Glomerular visceral epithelial cell (primary cell): ENCODE data around the gene MIR17HG.

Source experiments
- DNase-seq: peaks from one replicate; pipeline ENCODE4 v3.0.0-alpha.2; 2016; ENCODE audit errors: extremely low spot score

The MIR17HG gene

GRCh38 chr13:91368676-91369440 lies 21.4 kb downstream of the MIR17HG start:
- DNase-seq: peak; percentile 50

GRCh38 chr13:91369441-91369831 lies 21.9 kb downstream of the MIR17HG start:
- DNase-seq: peak; percentile 79

DNA sequence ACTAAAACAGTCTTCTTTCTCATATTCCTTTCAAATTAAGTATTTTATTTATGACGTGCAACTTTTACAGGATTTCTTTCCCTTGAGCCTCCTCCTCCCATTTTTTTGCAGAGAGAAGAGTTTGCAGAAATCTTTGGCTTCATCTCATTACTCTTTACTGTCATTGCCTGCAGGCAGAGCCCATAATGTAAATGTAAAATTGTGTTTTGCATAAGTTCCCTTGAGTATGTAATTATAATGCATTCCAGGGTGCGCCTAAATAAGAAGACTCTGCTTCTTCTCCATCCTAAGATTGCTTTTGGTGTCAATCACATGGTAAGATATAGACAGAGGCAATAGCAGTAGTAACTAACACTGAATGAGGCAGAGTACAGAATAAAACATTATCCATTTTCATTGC lies 23.0 kb downstream of the MIR17HG start:
- DNase-seq: no peak

- no peak for DNase-seq
Measured at GRCh38 chr13:91372911-91373310, 25.4 kb downstream of the MIR17HG start.

DNA sequence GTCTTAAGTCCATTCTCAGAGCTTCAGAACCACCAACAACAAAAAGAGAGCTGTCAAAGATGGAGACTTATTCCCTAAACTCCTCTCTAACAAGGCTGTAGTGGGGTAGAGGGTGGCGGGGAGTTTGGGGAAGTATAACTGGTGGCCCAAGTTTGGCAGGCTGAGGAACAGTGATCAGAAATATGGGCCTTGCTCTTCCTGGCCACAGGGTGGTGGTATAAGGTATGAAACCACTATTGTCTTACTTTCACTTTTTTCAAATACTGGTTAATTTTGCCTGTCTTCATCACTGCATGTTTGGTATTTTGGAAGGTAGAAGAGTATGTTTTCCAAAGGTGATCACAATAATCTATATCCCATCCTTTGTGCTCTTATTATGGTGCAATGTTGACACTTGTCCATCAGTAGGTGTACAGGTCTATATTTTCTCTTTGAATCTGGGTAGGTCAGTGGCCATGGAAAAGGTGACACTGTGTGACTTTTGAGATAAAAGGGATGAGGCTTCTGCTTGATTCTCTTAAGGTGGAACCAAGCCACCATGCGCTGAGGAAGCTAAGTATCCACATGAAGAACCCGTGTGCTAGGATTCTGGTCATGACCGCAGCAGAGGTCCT lies 27.7 kb downstream of the MIR17HG start:
- DNase-seq: no peak

DNA sequence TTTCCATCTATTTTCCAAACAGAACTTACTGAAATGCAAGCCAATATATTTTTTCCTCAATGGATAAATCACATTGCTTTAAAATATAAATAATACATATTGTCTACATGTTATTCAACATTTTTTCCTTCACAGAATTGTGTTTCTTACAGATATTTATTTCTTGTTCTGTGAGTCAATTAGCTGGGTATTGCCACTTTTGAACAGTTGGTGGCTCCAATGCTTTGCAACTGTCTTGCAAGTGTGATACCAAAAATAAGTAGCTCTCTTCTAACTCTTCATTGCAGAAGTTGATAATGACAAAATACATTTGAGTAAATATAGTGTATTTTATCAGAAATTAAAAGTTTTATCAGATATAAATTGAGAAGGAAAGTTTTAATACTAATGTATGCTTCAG lies 33.9 kb downstream of the MIR17HG start:
- peak; percentile 33 for DNase-seq

DNA sequence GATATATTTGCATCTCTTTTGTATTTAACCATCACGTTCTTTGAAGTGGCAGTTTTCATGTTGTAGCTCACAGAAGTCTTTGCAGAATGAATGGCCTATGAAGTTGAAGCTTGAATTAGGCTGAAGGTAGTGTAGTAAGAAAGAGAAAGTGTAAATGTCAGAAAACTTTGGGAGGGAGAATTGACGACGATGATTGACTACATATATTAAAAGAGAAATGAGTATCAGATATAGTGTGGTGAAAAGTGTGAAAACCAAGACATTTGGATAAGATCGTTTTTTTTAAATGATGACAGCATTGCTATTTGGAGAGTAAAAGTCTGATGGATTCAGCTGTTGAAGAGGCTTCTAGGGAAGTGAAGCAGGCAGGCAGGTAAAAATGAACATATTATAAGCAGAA lies 36.3 kb downstream of the MIR17HG start:
- DNase-seq: no peak

DNA sequence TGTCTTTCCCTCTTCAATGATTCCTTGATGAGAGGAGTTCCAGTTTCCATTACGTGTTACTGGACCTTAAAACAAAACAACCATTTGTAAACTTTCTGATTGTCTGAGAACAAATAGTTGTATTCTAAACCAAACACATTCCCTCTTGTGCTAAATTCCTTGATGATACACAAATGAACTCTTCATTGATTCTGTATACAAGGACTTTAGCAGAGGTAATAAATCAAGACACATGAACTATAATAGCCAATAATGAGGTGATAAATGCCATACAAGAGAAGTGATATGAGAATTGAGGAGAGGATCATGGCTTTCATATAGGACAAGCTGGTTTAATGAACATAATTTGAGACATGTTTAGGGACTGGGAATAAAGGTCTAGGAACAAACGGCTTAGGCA lies 37.4 kb downstream of the MIR17HG start:
- no peak for DNase-seq

- DNase-seq: no peak
Measured at GRCh38 chr13:91389186-91389585, 41.7 kb downstream of the MIR17HG start.

GRCh38 chr13:91397595-91397994 lies 50.1 kb downstream of the MIR17HG start:
- no peak for DNase-seq

- peak; percentile 86 for DNase-seq
Measured at GRCh38 chr13:91398413-91399188, 51.1 kb downstream of the MIR17HG start, which contains the start of gene GPC5. GPC5 (plus strand) TSS chr13:91398621.

DNA sequence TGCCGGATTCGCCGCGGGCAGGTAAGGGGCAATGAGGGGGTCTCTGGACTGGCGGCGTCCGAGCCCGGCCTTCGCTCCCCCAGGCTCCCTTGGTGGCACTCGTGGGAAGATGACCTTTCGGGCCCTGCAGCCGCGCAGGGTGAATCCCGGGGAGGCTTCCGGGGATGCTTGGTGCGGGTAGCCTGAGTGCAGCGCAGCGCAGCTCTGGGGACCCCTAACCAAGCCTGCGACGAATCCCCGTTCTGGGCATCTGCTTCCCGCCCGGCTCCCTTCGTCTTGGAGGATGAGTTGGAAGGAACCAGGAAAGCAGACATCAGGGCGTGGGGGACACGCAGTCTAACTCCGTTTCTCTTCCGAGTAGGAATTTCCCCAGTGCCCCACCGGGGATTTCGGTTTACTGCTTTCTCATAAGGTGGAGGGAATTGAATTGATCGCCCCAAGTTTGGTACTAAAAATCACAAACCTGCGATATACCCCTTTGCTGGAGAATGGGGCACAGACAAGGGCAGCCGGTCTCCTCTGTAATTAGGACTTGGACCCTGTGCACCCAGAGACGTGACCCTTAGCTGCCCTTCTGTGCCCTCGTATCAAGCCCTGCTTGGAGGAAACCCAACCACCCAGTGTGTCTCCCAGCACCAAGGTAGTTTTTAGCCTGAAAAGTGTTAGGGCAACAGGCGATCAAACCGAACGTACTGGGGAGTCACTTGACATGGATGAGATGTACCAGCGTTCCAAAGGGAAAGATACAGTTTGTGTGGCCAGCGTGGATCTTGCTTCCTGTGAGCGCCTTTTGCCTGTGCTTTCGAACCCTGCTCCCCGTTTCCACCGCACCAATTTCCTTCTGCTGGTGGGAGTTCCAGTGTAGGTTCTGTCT lies 51.9 kb downstream of the MIR17HG start:
- DNase-seq: no peak

DNA sequence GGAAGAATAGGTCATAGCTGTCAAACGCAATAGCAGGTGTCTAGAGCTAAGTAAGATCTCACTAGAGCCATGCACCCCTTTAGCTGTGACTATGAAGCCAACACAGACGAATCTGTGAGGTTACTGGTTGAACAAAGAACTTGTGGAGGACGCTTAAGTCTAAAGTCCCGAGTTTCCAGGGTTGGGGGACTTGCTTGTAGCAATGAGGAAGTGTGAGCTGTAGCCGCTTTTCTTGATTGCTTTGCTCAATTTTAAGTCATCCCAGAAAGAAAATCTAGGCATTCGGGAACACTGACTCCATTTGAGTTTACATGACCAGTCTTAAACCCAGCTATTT lies 52.5 kb downstream of the MIR17HG start:
- DNase-seq: no peak

- DNase-seq: no peak
Measured at GRCh38 chr13:91400671-91401070, 53.2 kb downstream of the MIR17HG start.

DNA sequence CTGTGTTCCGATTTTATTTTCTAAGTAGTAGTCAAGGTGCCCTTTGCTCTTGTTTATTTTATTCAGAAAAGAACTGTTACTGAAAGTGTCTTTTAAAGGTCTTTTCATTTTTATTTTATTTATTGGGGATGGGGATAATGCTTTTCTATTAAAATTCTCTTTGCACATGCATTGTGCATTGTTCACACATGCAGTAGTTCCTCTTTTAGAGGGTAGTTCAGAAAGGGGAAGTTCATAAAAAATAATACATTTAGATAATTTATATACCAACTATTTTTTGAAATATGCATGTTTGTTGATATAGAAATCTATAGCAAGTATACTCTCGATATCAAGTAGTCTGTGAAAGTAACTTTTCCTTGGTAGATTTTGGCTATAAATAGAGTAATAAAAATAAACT lies 54.4 kb downstream of the MIR17HG start:
- DNase-seq: no peak
